HG03558 (cell line): Measurements from ENCODE around the gene TPR.

Source experiments
- ATAC-seq: cut with Tn5 transposase; IDR thresholded peaks from one replicate; pipeline ENCODE4 v1.9.1; 2021; ENCODE audit warnings: moderate number of reproducible peaks; ENCODE audit not compliant: unreplicated experiment; ENCODE audit errors: extremely low read depth

Gene TPR

GRCh38 chr1:186292875-186293274 lies 82.2 kb downstream of the TPR start:
- no peak for ATAC-seq

- ATAC-seq, result no peak
Observed at GRCh38 chr1:186291271-186291670, 83.8 kb downstream of the TPR start.

GRCh38 chr1:186289943-186290545 lies 85.0 kb downstream of the TPR start:
- ATAC-seq, result no peak

GRCh38 chr1:186286615-186287315 lies 88.3 kb downstream of the TPR start:
- ATAC-seq, result no peak

- ATAC-seq, result no peak
Observed at GRCh38 chr1:186283374-186283773, 91.7 kb downstream of the TPR start.

- no peak for ATAC-seq
Observed at GRCh38 chr1:186282466-186282865, 92.6 kb downstream of the TPR start.

- no peak for ATAC-seq
Observed at GRCh38 chr1:186275822-186276221, 99.2 kb downstream of the TPR start.

GRCh38 chr1:186272486-186272885 lies 102.6 kb downstream of the TPR start:
- ATAC-seq, result no peak

GRCh38 chr1:186271032-186271431 lies 104.0 kb downstream of the TPR start:
- no peak for ATAC-seq
